ENCODE measurements around the gene LYSMD1. TPM values are rescaled to one million over a fixed set of nuclear protein-coding genes. Genes with fewer than 3 reads are reported as not detected.
"Not testable (repeated sequence)": the region's sequence is repeated elsewhere in the genome, so short reads cannot be mapped to it uniquely, and the experiment has no call there.

LYSMD1 gene
- total and polyA plus RNA-seq, 10 donors: 2.5 to 10.0 (median 4.5) TPM

- Histone ChIP-seq H3K4me3 (peak overlapping the region; percentile 69 to 96 (median 86)), H3K4me1 (peaks cover 32 to 64% (median 51%) of the 10 kb centered on the region in 6 donors), H3K36me3 (peaks cover 0 to 9% (median 5%) of the 10 kb centered on the region in 6 donors), H3K9me3 (no peaks in the 10 kb centered on the region), H3K27ac (peak overlapping the region; percentile 70 to 96 (median 93)), H3K27me3 (replicated peaks in 1 of 7) (no peaks in the 10 kb centered on the region)
- WGBS, 5 donors: 15 to 23% (median 16%) methylated on average over 10 of the region's 10 CpGs
- DNase-seq: no peak
- TF ChIP-seq POLR2AphosphoS5 (IDR thresholded peaks at IDR 0.05): no peak
- TF ChIP-seq CTCF (IDR thresholded peaks at IDR 0.05 in 8 of 11, conservative IDR thresholded peaks at IDR 0.05 in 3 of 11): no peak
- no peak for TF ChIP-seq POLR2A (IDR thresholded peaks at IDR 0.05)
- intact Hi-C loops (cut with DNase I; ENCODE audit: low total_unique reads): loop anchor here (5.0 kb wide), 1 partner anchor 54 kb away; the partner anchor contains the start of gene PSMD4
These were observed 32.2 kb upstream of the LYSMD1 start for GRCh38 chr1:151197863-151198253.

GRCh38 chr1:151196292-151196800 is 30.6 kb upstream of the LYSMD1 start:
- Histone ChIP-seq H3K9me3 (no peaks in the 10 kb centered on the region), H3K27ac (peak overlapping the region in 7 of 8 donors; percentile 46 to 75 (median 75)), H3K36me3 (no peaks in the 10 kb centered on the region), H3K27me3 (replicated peaks in 1 of 7) (no peaks in the 10 kb centered on the region), H3K4me3 (peak overlapping the region in 3 of 8 donors; percentile 14 to 37 (median 15)), H3K4me1 (peaks cover 18 to 49% (median 36%) of the 10 kb centered on the region in 6 donors)
- peak in 10 of 11 experiments; percentile 36 to 63 (median 56) for TF ChIP-seq CTCF (IDR thresholded peaks at IDR 0.05 in 8 of 11, conservative IDR thresholded peaks at IDR 0.05 in 3 of 11)
- TF ChIP-seq POLR2A (IDR thresholded peaks at IDR 0.05): no peak
- no peak for TF ChIP-seq POLR2AphosphoS5 (IDR thresholded peaks at IDR 0.05)
- intact Hi-C loops (cut with DNase I; ENCODE audit: low total_unique reads): loop anchor here (5.0 kb wide), 1 partner anchor 56 kb away; the partner anchor contains the start of gene PSMD4
- DNase-seq: peak; percentile 47
- 34 to 43% (median 39%) methylated on average over 14 of the region's 14 CpGs for WGBS, 5 donors

GRCh38 chr1:151194894-151195594 is 29.3 kb upstream of the LYSMD1 start:
- Histone ChIP-seq H3K4me1 (peaks cover 5 to 43% (median 31%) of the 10 kb centered on the region in 6 donors), H3K27ac (peak overlapping the region in 3 of 8 donors; percentile 63 to 75 (median 75)), H3K4me3 (peak overlapping the region in 1 of 8 donors; percentile 37)
- not testable (repeated sequence) for H3K9me3 ChIP-seq; H3K36me3 ChIP-seq; H3K27me3 ChIP-seq (replicated peaks in 1 of 7)
- WGBS, 5 donors: 77 to 85% (median 79%) methylated on average over 17 of the region's 17 CpGs
- DNase-seq: peak; percentile 60
- intact Hi-C loops (cut with DNase I; ENCODE audit: low total_unique reads): loop anchor here (5.0 kb wide), 1 partner anchor 57 kb away; the partner anchor contains the start of gene PSMD4

- Histone ChIP-seq H3K9me3 (no peaks in the 10 kb centered on the region), H3K4me3 (no peak overlapping the region), H3K27ac (no peak overlapping the region), H3K27me3 (replicated peaks in 1 of 7) (no peaks in the 10 kb centered on the region), H3K4me1 (peaks cover 5 to 41% (median 29%) of the 10 kb centered on the region in 6 donors), H3K36me3 (no peaks in the 10 kb centered on the region)
- WGBS, 5 donors: 82 to 94% (median 88%) methylated on average over 1 of the region's 1 CpG
- intact Hi-C loops (cut with DNase I; ENCODE audit: low total_unique reads): no loop called here
- no peak for DNase-seq
- TF ChIP-seq POLR2A (IDR thresholded peaks at IDR 0.05) (no peak), POLR2AphosphoS5 (IDR thresholded peaks at IDR 0.05) (no peak), CTCF (IDR thresholded peaks at IDR 0.05 in 8 of 11, conservative IDR thresholded peaks at IDR 0.05 in 3 of 11) (no peak)
These were observed 28.2 kb upstream of the LYSMD1 start for GRCh38 chr1:151193856-151194255.
